Cerebellar nuclear complex (tissue), 1 donor: ENCODE data around the gene EPN3.

ENCODE experiments used
- DNase-seq, 2 experiments: peaks; one replicate each; lab custom pipeline; 2025; lab: John Stamatoyannopoulos, UW

The EPN3 gene

DNA sequence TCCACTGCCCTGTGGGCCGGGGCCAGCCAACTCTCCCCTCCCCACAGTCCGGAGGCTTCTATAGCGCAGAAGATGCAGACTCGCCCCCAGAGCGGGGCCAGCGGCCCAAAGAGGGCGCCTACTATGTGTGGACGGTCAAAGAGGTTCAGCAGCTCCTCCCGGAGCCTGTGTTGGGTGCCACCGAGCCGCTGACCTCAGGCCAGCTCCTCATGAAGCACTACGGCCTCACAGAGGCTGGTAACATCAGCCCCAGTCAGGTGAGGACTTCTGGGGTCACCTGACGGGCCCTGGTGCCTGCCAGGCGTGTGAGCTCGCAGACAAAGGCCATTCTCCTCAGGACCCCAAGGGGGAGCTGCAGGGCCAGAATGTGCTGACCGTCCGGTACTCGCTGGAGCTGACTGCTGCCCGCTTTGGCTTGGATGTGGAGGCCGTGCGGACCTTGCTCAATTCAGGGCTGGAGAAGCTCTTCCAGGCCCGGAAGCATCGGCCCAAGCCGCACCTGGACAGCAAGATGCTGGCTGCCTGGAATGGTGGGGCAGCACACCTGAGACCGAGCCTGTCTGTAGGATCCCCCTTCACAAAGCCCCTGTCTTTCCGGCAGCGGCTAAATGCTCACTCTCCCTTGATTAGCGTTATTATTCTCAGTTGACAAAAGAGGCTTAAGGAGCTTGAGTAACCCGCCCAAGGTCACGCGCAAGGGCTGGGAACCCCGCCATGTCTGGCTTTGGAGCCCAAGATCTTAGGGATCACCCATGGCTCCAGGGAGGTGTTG is 18.3 kb downstream of the EPN3 start:
- peak in 1 of 2 experiments; percentile 89 for DNase-seq

DNA sequence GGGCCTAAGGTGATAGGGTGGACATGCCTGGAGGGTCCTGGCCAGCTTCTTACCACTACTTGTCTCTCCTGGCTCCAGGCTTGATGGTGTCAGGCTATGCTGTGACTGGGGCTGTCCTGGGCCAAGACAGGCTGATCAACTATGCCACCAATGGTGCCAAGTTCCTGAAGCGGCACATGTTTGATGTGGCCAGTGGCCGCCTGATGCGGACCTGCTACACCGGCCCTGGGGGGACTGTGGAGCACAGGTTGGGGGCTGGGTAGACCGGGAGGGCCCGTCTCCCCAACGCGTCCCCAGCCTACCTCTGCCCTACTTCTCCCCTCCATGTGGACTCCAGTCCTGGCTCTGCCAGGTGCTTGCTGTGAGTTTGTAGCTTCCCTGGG is 18.9 kb downstream of the EPN3 start:
- no peak for DNase-seq

GRCh38 chr17:50551884-50552283 is 19.3 kb downstream of the EPN3 start:
- no peak for DNase-seq

DNA sequence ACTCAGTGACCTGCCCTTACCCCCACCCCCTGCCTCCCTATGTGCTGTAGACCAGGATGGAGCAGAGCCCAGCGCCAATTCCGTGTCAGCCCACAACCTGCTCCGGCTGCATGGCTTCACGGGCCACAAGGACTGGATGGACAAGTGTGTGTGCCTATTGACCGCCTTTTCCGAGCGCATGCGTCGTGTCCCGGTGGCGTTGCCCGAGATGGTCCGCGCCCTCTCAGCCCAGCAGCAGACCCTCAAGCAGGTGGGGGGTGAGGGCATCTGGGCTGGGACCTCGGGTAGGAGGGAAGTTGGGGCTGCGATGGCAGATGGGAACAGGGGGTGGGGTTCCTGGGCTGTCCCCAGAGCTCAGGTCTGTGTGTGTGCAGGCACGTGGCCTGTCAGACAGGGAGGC is 21.7 kb downstream of the EPN3 start:
- DNase-seq, result no peak

GRCh38 chr17:50556803-50557202 is 24.3 kb downstream of the EPN3 start:
- DNase-seq, result peak; percentile 96 to 100

GRCh38 chr17:50557630-50558029 is 25.1 kb downstream of the EPN3 start:
- no peak for DNase-seq

GRCh38 chr17:50558091-50558490 is 25.6 kb downstream of the EPN3 start:
- no peak for DNase-seq

DNA sequence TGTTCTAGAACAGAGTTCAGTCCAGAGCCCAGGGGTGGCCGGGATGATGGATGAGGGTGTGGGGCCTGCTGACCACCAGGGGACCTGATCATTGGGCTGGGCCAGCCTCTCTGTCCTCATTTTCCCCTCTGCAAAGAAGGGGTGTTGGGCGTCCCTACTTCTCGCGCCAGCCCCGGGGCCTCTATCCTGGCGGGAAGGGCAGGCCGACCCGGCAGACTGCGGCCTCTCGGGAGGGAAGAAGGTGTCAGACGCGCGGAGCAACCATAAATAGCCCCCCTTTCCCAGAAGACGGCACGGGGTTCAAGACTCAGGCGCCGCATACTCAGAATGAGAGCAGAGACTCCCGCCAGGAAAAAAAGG is 26.0 kb downstream of the EPN3 start:
- no peak for DNase-seq

DNA sequence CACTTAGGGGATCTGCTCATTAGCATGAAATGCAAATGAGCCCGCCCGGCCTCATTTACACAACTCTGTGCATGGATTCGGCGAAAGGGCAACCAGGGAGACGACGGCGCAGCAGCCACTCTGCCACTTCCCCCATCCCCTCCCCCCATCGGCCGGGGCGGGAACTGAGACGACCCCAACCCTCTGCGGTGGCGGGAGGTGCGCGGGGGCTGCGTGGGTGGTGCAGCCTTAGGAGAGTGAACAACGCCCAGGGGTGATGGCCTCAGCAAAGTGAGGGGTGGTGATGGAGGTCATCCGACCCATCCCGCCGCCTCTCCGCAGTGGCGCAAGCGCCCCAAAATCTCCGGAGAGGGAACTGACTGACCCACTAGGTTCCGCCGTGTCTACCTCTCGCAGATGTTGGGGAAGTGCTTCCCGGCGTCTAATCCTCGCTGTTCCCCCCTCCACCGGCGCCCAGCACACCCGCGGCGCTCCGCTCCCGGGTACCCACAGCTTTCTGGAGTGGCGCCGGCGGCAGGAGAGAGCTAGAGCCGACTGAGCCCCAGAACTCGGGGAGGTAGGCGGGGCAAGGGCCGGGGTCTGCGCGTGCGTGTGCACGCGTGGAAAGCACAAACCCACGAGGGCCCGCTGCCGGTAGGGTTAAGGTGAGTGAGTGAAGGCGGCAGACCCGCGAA is 26.5 kb downstream of the EPN3 start:
- no peak for DNase-seq

GRCh38 chr17:50559674-50560184 is 27.2 kb downstream of the EPN3 start:
- no peak for DNase-seq

GRCh38 chr17:50560185-50560824 is 27.8 kb downstream of the EPN3 start, which contains the start of gene CACNA1G:
TSS of gene CACNA1G (plus strand) at chr17:50560715. CDS start at chr17:50561460, 745 bp downstream.
- no peak for DNase-seq

- no peak for DNase-seq
Observed at GRCh38 chr17:50560931-50561745, 28.6 kb downstream of the EPN3 start.

GRCh38 chr17:50561746-50562141 is 29.2 kb downstream of the EPN3 start:
- no peak for DNase-seq

DNA sequence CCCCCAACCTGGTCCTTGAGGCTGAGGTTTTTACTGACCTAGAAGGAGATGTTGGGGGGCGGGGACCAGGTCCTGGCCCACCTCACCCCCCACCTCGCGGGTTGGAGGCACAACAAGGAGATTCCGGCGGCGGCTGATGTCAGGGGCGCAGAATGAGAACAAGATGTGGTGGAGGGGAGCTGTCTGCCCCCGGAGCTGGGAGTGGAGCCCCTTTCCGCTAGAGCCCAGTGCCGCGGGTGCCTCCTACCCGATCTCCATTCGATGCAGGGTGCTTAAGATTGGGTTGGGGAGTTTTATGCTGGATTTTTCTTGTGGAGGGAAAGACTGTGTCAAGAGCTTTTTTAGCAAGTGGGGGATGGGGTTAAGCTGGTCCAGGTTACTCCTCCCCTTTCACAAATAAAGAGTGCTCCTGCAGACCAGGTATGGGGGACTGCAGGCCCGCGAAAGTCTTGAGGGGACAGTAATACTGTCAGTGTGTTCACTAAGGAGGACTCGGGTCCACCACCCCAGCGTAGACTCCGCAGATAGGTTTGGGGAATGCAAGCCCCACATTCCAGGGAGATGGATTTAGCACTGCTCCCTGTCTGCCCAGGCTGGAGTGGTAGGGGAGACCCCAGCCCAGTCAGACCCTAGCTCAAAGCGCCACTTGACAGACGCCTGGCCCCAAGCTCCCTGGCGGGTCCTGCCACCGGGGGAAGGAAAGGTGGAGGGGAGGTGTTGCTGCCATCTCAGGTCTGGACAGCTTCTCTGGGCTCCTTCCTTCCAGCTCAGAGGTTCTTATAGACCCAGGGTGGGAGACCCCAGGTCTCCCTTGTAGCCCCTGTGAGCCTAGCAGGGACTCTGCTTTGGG is 29.9 kb downstream of the EPN3 start:
- no peak for DNase-seq

- DNase-seq, result no peak
Observed at GRCh38 chr17:50563092-50563511, 30.6 kb downstream of the EPN3 start.

DNA sequence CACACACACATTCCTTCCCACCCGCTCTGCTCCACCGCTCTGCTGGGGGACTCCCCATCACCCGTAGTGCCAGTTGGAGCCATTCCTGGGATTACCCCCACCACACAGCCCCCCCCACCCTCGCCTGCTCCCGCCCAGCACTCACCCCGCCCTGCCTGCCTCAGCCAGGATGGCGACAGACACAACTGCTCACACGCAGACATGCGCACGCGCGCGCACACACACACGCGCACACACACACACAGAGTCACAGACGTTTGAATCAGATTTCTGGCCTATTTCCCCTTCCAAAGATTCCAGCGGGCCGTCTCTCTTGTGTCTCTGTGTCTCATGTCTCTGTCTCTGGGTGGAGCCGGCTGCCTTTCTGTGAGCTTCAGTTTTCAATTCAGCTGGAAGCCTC is 32.4 kb downstream of the EPN3 start:
- DNase-seq, result no peak

DNA sequence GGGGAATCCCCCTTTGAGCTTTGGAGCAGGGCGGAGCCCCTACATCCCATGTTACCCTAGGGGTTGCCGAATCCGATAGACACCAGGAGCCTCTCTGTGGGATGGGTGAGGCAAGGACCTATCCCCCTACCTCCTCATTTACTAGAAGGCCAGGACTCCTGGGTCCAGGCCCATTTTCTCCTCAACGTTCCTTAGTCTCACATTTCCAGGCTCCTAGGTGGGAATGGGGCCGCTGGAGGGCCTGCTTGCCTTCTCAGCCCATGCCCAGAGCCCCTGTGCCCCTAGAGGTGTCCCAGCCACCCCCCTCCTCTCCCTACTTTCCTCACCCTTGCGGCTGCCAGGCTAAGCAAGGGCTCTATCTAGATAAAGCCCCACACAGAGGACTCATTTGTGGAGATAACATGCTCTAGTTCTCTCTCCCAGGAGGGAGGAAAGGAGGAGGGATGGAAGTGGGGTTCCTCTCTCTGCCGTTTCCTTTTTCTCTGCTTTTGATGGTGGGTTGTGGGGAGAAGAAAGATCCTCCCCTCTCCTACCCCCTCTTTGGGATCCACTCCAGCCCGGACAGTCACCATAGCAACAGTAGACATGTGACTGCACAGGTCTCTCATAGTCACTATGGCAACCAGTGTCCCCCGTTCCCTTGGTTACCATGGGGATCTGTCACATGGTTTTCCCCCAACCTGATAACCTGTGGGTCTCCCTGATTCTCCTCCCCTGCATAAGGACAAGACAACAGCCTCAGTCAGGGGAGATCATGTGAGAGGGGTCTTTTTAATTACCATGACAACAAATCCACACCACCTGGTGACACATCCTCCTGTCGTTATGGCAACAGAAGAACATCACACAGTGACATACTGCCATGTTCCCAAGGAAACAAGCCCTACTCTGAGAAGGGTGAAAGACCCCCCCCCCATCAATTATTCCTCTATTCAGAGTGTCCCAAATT is 33.1 kb downstream of the EPN3 start:
- peak; percentile 36 to 77 for DNase-seq

DNA sequence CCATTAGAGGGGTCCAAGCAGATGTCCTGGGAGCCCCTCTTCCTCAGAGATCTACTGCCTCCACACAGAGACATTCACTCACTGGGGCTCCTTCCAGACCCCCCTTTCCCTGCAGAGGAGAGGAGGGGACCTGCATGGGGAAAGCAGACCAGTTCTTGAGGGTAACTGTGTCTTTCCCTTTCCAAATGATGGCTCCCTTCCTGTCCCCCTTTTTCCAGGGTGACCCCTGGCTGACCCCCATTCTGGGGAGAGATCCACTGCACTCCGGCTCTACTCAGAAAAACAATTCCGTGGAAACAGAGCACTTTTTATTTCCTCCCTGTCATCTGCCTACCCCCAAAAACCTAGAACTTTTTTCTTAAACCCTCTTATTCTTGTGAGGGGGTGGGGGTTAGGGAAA is 34.4 kb downstream of the EPN3 start:
- no peak for DNase-seq

- no peak for DNase-seq
Observed at GRCh38 chr17:50568659-50569058, 36.1 kb downstream of the EPN3 start.

GRCh38 chr17:50569592-50569991 is 37.1 kb downstream of the EPN3 start:
- DNase-seq, result no peak
